CD14-positive monocyte (primary cell): ENCODE measurements around the gene DNAJA4. TPM values are rescaled to one million over a fixed set of nuclear protein-coding genes. Genes with fewer than 3 reads are reported as not detected.

Source experiments
- DNase-seq, 3 donors: peaks; one replicate each; pipeline ENCODE4 v3.0.0-alpha.2; 2011 to 2022
- H2AFZ ChIP-seq: 2 replicates; pipeline ENCODE4 v1.6.0; 2012; ENCODE audit warnings: mild to moderate bottlenecking, low read depth, low read length, inconsistent platforms; ENCODE audit not compliant: insufficient read depth, poor library complexity, severe bottlenecking
- H3K27ac ChIP-seq, 2 donors: 1 replicate in 1 of 2; 2 replicates in 1 of 2; pipeline ENCODE4 v1.5.1; 2012 to 2013; ENCODE audit warnings: low read length in 2 of 2, control low read depth in 1 of 2, inconsistent platforms in 1 of 2, low read depth in 1 of 2, mild to moderate bottlenecking in 1 of 2
- H3K27me3 ChIP-seq, 2 donors: one replicate each; pipeline versions ENCODE4 v1.6.0 to v1.6.1; 2011 to 2013; ENCODE audit warnings: low read length in 2 of 2; ENCODE audit not compliant: control insufficient read depth in 2 of 2, insufficient read depth in 2 of 2
- H3K36me3 ChIP-seq, 2 donors: replicated peaks in 1 of 2; 1 replicate in 1 of 2; 2 replicates in 1 of 2; pipeline versions ENCODE4 v1.5.1 to v1.6.1; 2012 to 2013; ENCODE audit warnings: low read length in 2 of 2, control low read depth in 1 of 2, inconsistent platforms in 1 of 2, mild to moderate bottlenecking in 1 of 2; ENCODE audit not compliant: insufficient read depth in 2 of 2, control insufficient read depth in 1 of 2
- H3K4me1 ChIP-seq, 2 donors: 1 replicate in 1 of 2; 2 replicates in 1 of 2; pipeline versions ENCODE4 v1.5.1 to v1.6.1; 2012 to 2013; ENCODE audit warnings: low read length in 2 of 2, control low read depth in 1 of 2, inconsistent platforms in 1 of 2, mild to moderate bottlenecking in 1 of 2, moderate library complexity in 1 of 2; ENCODE audit not compliant: insufficient read depth in 2 of 2, control insufficient read depth in 1 of 2
- H3K4me2 ChIP-seq: replicated peaks from 2 replicates; pipeline ENCODE3; 2012; ENCODE audit warnings: low read length, moderate library complexity, mild to moderate bottlenecking; ENCODE audit not compliant: poor library complexity, severe bottlenecking; ENCODE audit errors: extremely low read depth
- H3K4me3 ChIP-seq, 3 experiments: fragments of 200-600 bp in 1 of 3; sonication (generic) in 1 of 3; replicated peaks in 1 of 3; 1 replicate in 2 of 3; 2 replicates in 1 of 3; pipeline ENCODE4 v1.5.1; 2011 to 2013; ENCODE audit warnings: low read length in 3 of 3, mild to moderate bottlenecking in 3 of 3, control low read depth in 2 of 3, low read depth in 2 of 3, inconsistent platforms in 1 of 3, moderate library complexity in 1 of 3
- H3K79me2 ChIP-seq: 2 replicates; pipeline ENCODE4 v1.6.0; 2012; ENCODE audit warnings: mild to moderate bottlenecking, control low read depth, inconsistent platforms, low read length, moderate library complexity; ENCODE audit not compliant: insufficient read depth
- H3K9ac ChIP-seq: 2 replicates; pipeline ENCODE4 v1.6.0; 2017; ENCODE audit warnings: low read length, mild to moderate bottlenecking; ENCODE audit not compliant: insufficient read depth, poor library complexity, severe bottlenecking
- H3K9me3 ChIP-seq, 2 donors: replicated peaks in 1 of 2; 1 replicate in 1 of 2; 2 replicates in 1 of 2; pipeline versions ENCODE4 v1.5.1 to v1.6.1; 2012 to 2013; ENCODE audit warnings: low read length in 2 of 2, control low read depth in 1 of 2; ENCODE audit not compliant: control insufficient read depth in 1 of 2, insufficient read depth in 1 of 2
- H4K20me1 ChIP-seq: 2 replicates; pipeline ENCODE4 v1.6.0; 2012; ENCODE audit warnings: mild to moderate bottlenecking, low read length, control low read depth, moderate library complexity; ENCODE audit not compliant: insufficient read depth
- H3K27ac Mint-ChIP-seq, 7 donors: one replicate each; pipeline ENCODE4 v1.8.0; 2020; ENCODE audit warnings: mild to moderate bottlenecking in 7 of 7, mixed read lengths in 7 of 7, moderate library complexity in 6 of 7, inconsistent platforms in 2 of 7
- H3K27me3 Mint-ChIP-seq, 3 donors: one replicate each; pipeline ENCODE4 v1.8.0; 2021 to 2022; ENCODE audit warnings: low read depth in 3 of 3, mild to moderate bottlenecking in 3 of 3, mixed read lengths in 3 of 3, moderate library complexity in 3 of 3, inconsistent platforms in 1 of 3
- H3K36me3 Mint-ChIP-seq, 2 donors: one replicate each; pipeline ENCODE4 v1.8.0; 2020; ENCODE audit warnings: mixed read lengths in 2 of 2, inconsistent platforms in 1 of 2, mild to moderate bottlenecking in 1 of 2
- H3K4me1 Mint-ChIP-seq: one replicate; pipeline ENCODE4 v1.8.0; 2020; ENCODE audit warnings: mild to moderate bottlenecking, mixed read lengths
- H3K4me3 Mint-ChIP-seq, 2 donors: one replicate each; pipeline ENCODE4 v1.8.0; 2020; ENCODE audit warnings: mild to moderate bottlenecking in 2 of 2, mixed read lengths in 2 of 2, moderate library complexity in 1 of 2
- H3K9me3 Mint-ChIP-seq, 7 donors: one replicate each; pipeline ENCODE4 v1.8.0; 2020 to 2022; ENCODE audit warnings: mixed read lengths in 7 of 7, mild to moderate bottlenecking in 6 of 7, moderate library complexity in 6 of 7, inconsistent platforms in 2 of 7
- WGBS: methylation state at CpG from one replicate; pipeline ENCODE4 v1.1.5; 2013; ENCODE audit warnings: missing lambda C conversion rate; ENCODE audit not compliant: insufficient coverage; 5-methylcytosine and 5-hydroxymethylcytosine counted together
- intact Hi-C, 2 donors: fragments of 100-400 bp; cut with micrococcal nuclease; formaldehyde crosslinking; loops; one replicate each; pipeline versions ENCODE4 v1.15.0 to v1.15.1; 2023
- polyA plus RNA-seq, 3 donors: library from polyadenylated mRNA; depleted of rRNA in 1 of 3; unstranded in 2 of 3; stranded (reverse) in 1 of 3; fragments of 300-500 nt in 2 of 3; fragments of >200 nt in 1 of 3; fragmentation: Illumina TruSeq in 2 of 3; gene quantifications; 1 replicate in 2 of 3; 2 replicates in 1 of 3; pipeline ENCODE4 v1.2.3, GENCODE V29; 2012 to 2021
- TF ChIP-seq, protein P1 (sequence below): fragments of 200-600 bp; IDR thresholded peaks from one replicate; pipeline ENCODE4 v1.8.0; 2022; ENCODE audit warnings: antibody characterized with exemption, mild to moderate bottlenecking

The DNAJA4 gene
- polyA plus RNA-seq, 3 donors = 2.4 to 20.9 (median 2.5) TPM

DNA sequence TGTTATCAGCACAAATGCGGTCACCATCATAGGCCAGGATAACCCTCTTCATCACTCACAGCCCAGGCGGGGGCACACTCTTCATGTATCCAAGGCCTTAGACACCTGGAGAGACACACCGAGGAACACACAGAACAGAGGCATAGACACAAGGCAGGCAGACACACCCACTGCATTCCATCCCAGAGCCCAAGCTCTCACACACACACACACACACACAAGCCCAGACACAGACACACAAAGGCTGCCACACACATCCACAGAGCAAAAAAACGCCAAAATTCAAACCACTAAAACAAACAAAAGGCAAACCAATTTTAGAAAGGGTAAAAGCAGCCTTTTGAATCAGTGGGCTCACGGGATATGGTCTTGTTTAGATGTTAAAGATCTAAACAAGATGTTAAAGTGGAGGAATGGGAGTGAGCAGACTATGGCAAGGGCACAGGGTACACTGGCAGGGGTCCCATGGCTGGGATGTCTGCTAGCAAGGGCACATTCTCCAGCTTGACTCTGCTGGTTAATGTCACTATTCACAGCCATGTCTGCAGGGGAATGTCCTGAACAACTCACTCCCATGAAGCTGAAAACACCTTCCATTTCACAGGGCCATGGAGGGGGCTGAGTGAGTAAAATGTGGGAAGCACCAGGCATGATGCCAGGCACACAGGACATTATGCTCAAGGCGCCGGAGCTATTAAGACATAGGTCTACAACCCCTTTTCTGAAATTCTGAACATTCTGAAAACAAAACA, 60.9 kb downstream of the DNAJA4 start:
- Histone ChIP-seq H3K4me3 (no peak overlapping the region), H3K36me3 (no peaks in the 10 kb centered on the region), H2AFZ (no peak overlapping the region), H3K9me3 (no peaks in the 10 kb centered on the region), H3K9ac (no peak overlapping the region), H4K20me1 (no peaks in the 10 kb centered on the region), H3K27ac (no peak overlapping the region), H3K27me3 (no peaks in the 10 kb centered on the region), H3K4me2 (no peak overlapping the region), H3K79me2 (no peaks in the 10 kb centered on the region), H3K4me1 (peaks cover 10 to 11% of the 10 kb centered on the region in 2 donors)
- TF ChIP-seq, protein P1, sequence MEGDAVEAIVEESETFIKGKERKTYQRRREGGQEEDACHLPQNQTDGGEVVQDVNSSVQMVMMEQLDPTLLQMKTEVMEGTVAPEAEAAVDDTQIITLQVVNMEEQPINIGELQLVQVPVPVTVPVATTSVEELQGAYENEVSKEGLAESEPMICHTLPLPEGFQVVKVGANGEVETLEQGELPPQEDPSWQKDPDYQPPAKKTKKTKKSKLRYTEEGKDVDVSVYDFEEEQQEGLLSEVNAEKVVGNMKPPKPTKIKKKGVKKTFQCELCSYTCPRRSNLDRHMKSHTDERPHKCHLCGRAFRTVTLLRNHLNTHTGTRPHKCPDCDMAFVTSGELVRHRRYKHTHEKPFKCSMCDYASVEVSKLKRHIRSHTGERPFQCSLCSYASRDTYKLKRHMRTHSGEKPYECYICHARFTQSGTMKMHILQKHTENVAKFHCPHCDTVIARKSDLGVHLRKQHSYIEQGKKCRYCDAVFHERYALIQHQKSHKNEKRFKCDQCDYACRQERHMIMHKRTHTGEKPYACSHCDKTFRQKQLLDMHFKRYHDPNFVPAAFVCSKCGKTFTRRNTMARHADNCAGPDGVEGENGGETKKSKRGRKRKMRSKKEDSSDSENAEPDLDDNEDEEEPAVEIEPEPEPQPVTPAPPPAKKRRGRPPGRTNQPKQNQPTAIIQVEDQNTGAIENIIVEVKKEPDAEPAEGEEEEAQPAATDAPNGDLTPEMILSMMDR = no peak
- H3K27me3 Mint-ChIP-seq = peaks cover 0 to 3% (median 3%) of the 10 kb centered on the region in 3 donors
- H3K4me1 Mint-ChIP-seq = peaks cover 14% of the 10 kb centered on the region
- no peak overlapping the region for H3K4me3 Mint-ChIP-seq
- 92% methylated on average over 2 of the region's 7 CpGs for WGBS
- H3K9me3 Mint-ChIP-seq = no peaks in the 10 kb centered on the region
- no peak overlapping the region for H3K27ac Mint-ChIP-seq
- intact Hi-C loops = no loop called here
- no peaks in the 10 kb centered on the region for H3K36me3 Mint-ChIP-seq
- DNase-seq = no peak

DNA sequence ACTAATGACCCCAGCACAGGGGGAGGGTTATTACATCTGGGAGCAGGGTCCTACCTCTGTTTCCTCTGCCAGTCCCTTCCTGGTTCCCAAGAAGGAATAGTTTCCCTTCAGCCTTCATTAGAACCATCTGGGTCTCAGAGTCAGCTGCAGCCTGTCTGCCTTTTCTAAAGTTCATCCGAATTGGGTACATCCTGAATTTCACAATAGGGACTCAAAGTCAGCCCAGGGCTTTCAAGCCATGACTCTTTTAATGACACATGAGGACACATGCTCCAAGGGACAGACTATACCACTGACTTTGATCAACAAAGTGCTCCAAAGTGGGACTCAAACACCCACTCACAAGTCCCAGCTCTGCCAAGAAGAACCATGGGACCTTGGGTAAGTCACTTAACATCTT, 63.1 kb downstream of the DNAJA4 start:
- no peaks in the 10 kb centered on the region for H3K79me2 ChIP-seq
- H3K9ac ChIP-seq = no peak overlapping the region
- H3K36me3 ChIP-seq = no peaks in the 10 kb centered on the region
- WGBS = 0% methylated on average over 1 of the region's 1 CpG
- no peaks in the 10 kb centered on the region for H3K27me3 ChIP-seq
- no peaks in the 10 kb centered on the region for H4K20me1 ChIP-seq
- no peaks in the 10 kb centered on the region for H3K9me3 ChIP-seq
- no peak overlapping the region for H3K27ac ChIP-seq
- peak in 1 of 3 donors; percentile 50 for DNase-seq
- H3K4me1 Mint-ChIP-seq = peaks cover 14% of the 10 kb centered on the region
- peaks cover 0 to 3% (median 2%) of the 10 kb centered on the region in 3 donors for H3K27me3 Mint-ChIP-seq
- H3K27ac Mint-ChIP-seq = peak overlapping the region in 1 of 7 donors; percentile 61
- H3K4me3 Mint-ChIP-seq = no peak overlapping the region
- TF ChIP-seq, protein P1 = no peak
- no peak overlapping the region for H3K4me3 ChIP-seq
- no peaks in the 10 kb centered on the region for H3K9me3 Mint-ChIP-seq
- H2AFZ ChIP-seq = no peak overlapping the region
- peaks cover 10 to 11% of the 10 kb centered on the region in 2 donors for H3K4me1 ChIP-seq
- intact Hi-C loops = no loop called here
- no peak overlapping the region for H3K4me2 ChIP-seq
- H3K36me3 Mint-ChIP-seq = no peaks in the 10 kb centered on the region
